Measurements from ENCODE around the gene CEL. TPM values are rescaled to one million over a fixed set of nuclear protein-coding genes. Genes with fewer than 3 reads are reported as not detected.

Gene CEL
- total RNA-seq, 3 donors from 2014 or later: 0.87 to 1.6 (median 1.4) TPM

DNA sequence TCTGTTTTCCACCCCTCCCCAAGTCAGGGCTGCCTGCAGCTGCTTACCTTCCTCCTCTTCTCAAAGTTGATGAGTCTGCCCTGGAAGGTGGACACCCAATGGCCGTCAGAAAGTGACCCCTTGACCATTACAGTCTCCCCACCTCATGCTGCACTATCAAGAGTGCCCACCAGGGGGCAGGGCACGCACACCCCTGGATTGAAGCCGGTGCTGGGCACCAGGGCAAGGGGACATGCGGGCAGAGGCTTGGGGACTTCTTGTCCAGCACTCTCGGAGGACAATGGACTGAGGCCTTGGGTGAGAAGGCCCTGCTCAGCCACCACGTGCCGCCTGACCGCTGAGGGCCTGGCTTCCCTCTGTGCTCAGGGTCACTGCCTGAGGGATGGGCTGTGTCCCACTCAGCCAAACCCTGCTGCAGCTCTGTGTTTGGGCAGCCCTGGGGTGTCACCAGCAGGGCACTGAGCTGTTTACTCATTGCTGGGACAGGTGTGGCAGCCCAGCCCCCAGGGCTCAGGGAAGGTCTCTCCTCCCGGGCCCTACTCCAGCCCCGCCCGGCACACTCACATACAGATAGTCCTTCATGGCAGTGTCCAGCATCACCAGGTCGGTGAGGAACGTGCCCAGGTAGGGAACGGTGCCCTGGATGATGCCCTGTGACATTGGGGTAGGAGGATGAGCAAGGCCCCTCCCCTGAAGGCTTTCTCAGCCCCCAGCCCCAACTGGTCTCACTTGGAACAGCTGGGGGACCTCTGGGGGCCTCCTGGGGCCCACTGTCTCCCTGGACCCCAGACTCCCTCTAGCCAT, 41.6 kb downstream of the CEL start:
- Histone ChIP-seq H3K4me3 (no peak overlapping the region), H3K4me1 (ENCODE audit: low read depth) (peaks cover 6% of the 10 kb centered on the region), H3K9me3 (no peaks in the 10 kb centered on the region), H3K36me3 (ENCODE audit: low read depth) (peaks cover 7% of the 10 kb centered on the region)
- TF ChIP-seq, protein P1, sequence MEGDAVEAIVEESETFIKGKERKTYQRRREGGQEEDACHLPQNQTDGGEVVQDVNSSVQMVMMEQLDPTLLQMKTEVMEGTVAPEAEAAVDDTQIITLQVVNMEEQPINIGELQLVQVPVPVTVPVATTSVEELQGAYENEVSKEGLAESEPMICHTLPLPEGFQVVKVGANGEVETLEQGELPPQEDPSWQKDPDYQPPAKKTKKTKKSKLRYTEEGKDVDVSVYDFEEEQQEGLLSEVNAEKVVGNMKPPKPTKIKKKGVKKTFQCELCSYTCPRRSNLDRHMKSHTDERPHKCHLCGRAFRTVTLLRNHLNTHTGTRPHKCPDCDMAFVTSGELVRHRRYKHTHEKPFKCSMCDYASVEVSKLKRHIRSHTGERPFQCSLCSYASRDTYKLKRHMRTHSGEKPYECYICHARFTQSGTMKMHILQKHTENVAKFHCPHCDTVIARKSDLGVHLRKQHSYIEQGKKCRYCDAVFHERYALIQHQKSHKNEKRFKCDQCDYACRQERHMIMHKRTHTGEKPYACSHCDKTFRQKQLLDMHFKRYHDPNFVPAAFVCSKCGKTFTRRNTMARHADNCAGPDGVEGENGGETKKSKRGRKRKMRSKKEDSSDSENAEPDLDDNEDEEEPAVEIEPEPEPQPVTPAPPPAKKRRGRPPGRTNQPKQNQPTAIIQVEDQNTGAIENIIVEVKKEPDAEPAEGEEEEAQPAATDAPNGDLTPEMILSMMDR (IDR thresholded peaks at IDR 0.05): peak; percentile 93
- DNase-seq: peak; percentile 67 to 83 (median 82)
- ATAC-seq: peak; percentile 81
- intact Hi-C loops (cut with DNase I, micrococcal nuclease): loop anchor here (1.0 to 5.0 kb wide), 2 partner anchors 41 to 44 kb away; no protein-coding TSS in a partner anchor

DNA sequence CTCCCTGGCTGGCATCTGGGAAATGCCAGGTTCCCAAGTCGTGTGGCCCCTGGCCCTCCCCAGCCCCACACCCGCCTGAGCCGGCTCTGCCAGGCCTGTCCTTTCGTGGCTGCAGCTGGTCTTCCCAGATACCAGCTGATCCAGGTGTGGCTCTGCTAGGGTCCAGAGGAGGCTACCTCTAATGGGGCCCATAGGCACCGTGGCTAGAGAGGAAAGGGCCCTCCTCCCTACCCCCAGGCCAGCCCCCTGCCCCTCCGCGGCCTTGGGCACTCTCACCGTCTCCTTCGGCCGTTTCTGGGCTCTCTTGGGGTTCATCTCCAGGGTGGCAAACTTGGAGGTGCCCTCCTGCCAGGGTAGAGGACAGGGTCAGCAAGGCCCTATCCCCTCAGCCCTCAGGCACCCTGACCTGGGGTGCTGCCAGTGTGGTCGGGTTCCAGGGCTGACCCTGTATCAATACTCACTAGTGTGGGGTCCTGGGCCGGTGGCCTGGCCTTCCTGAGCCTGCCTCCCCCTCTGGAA, 42.3 kb downstream of the CEL start:
- Histone ChIP-seq H3K4me3 (no peak overlapping the region), H3K9me3 (no peaks in the 10 kb centered on the region), H3K4me1 (ENCODE audit: low read depth) (peaks cover 6% of the 10 kb centered on the region), H3K36me3 (ENCODE audit: low read depth) (peaks cover 7% of the 10 kb centered on the region)
- TF ChIP-seq, protein P1 (IDR thresholded peaks at IDR 0.05): no peak
- intact Hi-C loops (cut with DNase I, micrococcal nuclease): loop anchor here (1.0 to 5.0 kb wide), 2 partner anchors 40 to 43 kb away; no protein-coding TSS in a partner anchor
- ATAC-seq (peak; percentile 1), DNase-seq (peak in 1 of 3 donors; percentile 38)

DNA sequence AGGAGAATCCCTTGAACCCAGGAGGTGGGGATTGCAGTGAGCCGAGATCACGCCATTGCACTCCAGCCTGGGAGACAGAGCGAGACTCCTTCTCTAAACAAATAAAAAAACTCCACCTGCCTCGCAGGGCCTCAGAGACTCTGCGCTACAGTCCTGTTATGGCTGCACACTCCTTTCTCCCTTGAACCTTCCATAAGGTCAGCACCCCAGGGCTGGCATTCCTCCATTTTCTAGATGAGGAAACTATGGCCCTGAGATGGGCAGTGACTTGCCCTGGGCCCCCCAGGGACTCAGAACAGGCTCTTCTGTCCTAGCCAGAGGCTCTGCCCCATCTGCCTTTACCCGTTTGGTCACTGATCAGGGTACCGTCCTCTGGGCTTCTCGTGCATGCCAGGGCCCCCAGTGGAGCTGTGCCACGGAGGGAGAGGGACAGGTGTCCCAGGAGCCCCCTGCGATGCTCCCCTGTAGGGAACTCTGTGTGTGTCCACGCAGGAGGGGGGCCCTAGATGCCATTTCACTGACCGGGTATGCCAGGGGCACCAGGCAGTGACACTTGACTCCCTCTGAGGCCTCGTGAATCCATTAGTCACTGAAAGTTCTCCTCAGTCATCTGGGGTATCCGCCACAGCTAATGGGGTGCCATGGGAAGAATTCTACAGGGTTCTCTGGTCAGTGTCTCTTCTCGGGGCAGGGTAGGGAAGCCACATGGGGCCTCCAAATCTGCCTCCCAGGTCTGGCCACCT, 43.1 kb downstream of the CEL start:
- H3K4me1 ChIP-seq (ENCODE audit: low read depth): peaks cover 6% of the 10 kb centered on the region
- intact Hi-C loops (cut with DNase I, micrococcal nuclease): loop anchor here in 1 of 2 donors (5.0 kb wide), 1 partner anchor 42 kb away; no protein-coding TSS in a partner anchor
- H3K36me3 ChIP-seq (ENCODE audit: low read depth): peaks cover 7% of the 10 kb centered on the region
- H3K9me3 ChIP-seq: no peaks in the 10 kb centered on the region
- TF ChIP-seq, protein P1 (IDR thresholded peaks at IDR 0.05): no peak
- ATAC-seq: no peak
- no peak overlapping the region for H3K4me3 ChIP-seq
- DNase-seq: peak in 2 of 3 donors; percentile 19 to 34

DNA sequence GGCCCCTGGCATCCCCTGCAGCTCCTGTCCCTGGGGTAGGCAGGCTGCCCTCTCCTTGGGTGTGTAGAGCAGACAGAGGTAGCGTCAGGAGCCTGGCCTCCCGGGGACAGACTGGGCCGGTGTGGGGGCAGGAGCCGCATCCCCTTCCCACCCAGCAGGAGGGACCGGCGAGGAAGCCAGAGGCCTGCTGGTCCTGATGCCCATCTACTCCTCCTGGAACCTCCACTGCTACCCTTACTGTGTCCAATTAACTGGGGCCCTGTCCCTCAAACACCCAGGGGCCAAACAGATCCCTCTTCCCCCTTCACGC, 43.6 kb downstream of the CEL start:
- Histone ChIP-seq H3K36me3 (ENCODE audit: low read depth) (peaks cover 7% of the 10 kb centered on the region), H3K4me1 (ENCODE audit: low read depth) (peaks cover 6% of the 10 kb centered on the region), H3K9me3 (no peaks in the 10 kb centered on the region), H3K4me3 (no peak overlapping the region)
- TF ChIP-seq, protein P1 (IDR thresholded peaks at IDR 0.05): no peak
- DNase-seq (peak in 1 of 3 donors; percentile 41), ATAC-seq (no peak)
- intact Hi-C loops (cut with DNase I, micrococcal nuclease): no loop called here

DNA sequence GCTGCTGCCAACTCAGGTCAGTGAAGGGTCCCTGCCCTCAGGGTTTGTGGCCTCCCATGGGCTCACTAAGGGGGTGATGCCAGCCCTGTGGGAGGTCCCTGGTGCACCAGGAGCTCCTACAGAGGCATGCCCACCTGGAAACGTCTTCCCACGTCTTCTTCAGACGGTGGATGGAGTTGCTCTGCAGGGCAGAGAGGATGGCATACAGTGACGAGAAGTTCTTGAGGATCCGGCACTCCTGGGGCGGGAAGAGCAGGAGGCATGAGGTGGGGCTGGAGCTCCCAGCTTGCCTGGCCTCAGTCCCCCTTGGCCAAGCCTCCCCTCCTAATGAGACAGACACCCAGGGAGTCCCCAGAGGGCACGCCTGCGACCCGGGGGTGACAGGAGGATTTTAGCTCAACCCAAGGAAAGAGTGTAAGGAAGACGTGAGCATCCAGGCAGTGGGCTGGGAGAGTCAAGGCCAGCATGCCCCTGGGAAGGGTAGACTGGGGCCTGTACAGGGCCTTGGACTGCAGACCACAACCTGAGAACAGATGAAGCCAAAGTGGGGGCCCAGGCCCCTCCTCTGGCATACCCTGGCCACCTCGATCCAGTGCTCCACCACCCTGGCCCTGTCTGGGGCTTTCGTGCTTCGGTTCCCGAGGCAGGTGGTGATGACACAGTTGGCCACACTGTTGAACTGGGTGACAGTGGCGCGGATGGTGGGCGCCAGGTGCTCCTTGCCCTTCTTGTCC, 44.9 kb downstream of the CEL start:
- no peak for ATAC-seq
- Histone ChIP-seq H3K4me3 (no peak overlapping the region), H3K9me3 (no peaks in the 10 kb centered on the region), H3K4me1 (ENCODE audit: low read depth) (peaks cover 6% of the 10 kb centered on the region), H3K36me3 (ENCODE audit: low read depth) (peaks cover 7% of the 10 kb centered on the region)
- TF ChIP-seq, protein P1 (IDR thresholded peaks at IDR 0.05): no peak
- intact Hi-C loops (cut with DNase I, micrococcal nuclease): no loop called here
- DNase-seq: peak in 2 of 3 donors; percentile 18 to 33

All from mucosa of descending colon (tissue), 3 donors.